ENCODE data around the gene TRIM42.

The TRIM42 gene

GRCh38 chr3:140677764-140678163 lies at the start of gene TRIM42:
TRIM42 (plus strand) TSS chr3:140678064; CDS start chr3:140678230, 166 bp downstream.
- H3K4me3 Mint-ChIP-seq: no peak within 1 kb of the TSS
- no peaks in the 10 kb centered on the region for H3K4me1 Mint-ChIP-seq
- no peak for ATAC-seq
- no peaks in the 10 kb centered on the region for H3K27me3 Mint-ChIP-seq
- H3K9me3 Mint-ChIP-seq: peaks cover 2 to 6% of the 10 kb centered on the region in 2 donors
- H3K27ac Mint-ChIP-seq: no peak within 1 kb of the TSS
- no peak for DNase-seq

- no peak for DNase-seq
- Mint-ChIP-seq H3K27me3 (no peaks in the 10 kb centered on the region), H3K4me3 (no peak overlapping the region), H3K4me1 (no peaks in the 10 kb centered on the region), H3K27ac (no peak overlapping the region), H3K9me3 (no peaks in the 10 kb centered on the region)
- ATAC-seq: no peak
These were observed 49.3 kb upstream of the TRIM42 start for GRCh38 chr3:140628606-140629005.

- ATAC-seq: no peak
- Mint-ChIP-seq H3K27me3 (no peaks in the 10 kb centered on the region), H3K4me1 (no peaks in the 10 kb centered on the region), H3K27ac (no peak overlapping the region), H3K4me3 (no peak overlapping the region), H3K9me3 (no peaks in the 10 kb centered on the region)
- DNase-seq: no peak
These were observed 48.3 kb upstream of the TRIM42 start for GRCh38 chr3:140629357-140630137.

- H3K9me3 Mint-ChIP-seq: no peaks in the 10 kb centered on the region
These were observed 47.5 kb upstream of the TRIM42 start for GRCh38 chr3:140630366-140630765.

GRCh38 chr3:140630866-140631265 lies 47.0 kb upstream of the TRIM42 start:
- H3K9me3 Mint-ChIP-seq: no peaks in the 10 kb centered on the region
- no peak overlapping the region for H3K27ac Mint-ChIP-seq
- H3K4me1 Mint-ChIP-seq: no peaks in the 10 kb centered on the region
- H3K4me3 Mint-ChIP-seq: no peak overlapping the region
- no peak for DNase-seq
- no peaks in the 10 kb centered on the region for H3K27me3 Mint-ChIP-seq
- ATAC-seq: no peak

More at GRCh38 chr3:140630366-140630765, 47.5 kb upstream of the TRIM42 start:
- no peak for DNase-seq
- Mint-ChIP-seq H3K4me3 (no peak overlapping the region), H3K27ac (no peak overlapping the region), H3K4me1 (no peaks in the 10 kb centered on the region), H3K27me3 (no peaks in the 10 kb centered on the region)
- ATAC-seq: no peak

- no peak for DNase-seq
- H3K9me3 Mint-ChIP-seq: no peaks in the 10 kb centered on the region
- H3K27me3 Mint-ChIP-seq: peaks cover 8% of the 10 kb centered on the region
- H3K4me1 Mint-ChIP-seq: no peaks in the 10 kb centered on the region
- no peak overlapping the region for H3K4me3 Mint-ChIP-seq
- H3K27ac Mint-ChIP-seq: no peak overlapping the region
- no peak for ATAC-seq
These were observed 42.6 kb upstream of the TRIM42 start for GRCh38 chr3:140635276-140635675.

GRCh38 chr3:140636406-140637138 lies 41.3 kb upstream of the TRIM42 start:
- Mint-ChIP-seq H3K27me3 (peaks cover 14% of the 10 kb centered on the region), H3K4me1 (no peaks in the 10 kb centered on the region)

GRCh38 chr3:140651287-140651686 lies 26.6 kb upstream of the TRIM42 start:
- peaks cover 27% of the 10 kb centered on the region for H3K27me3 Mint-ChIP-seq
- ATAC-seq (no peak), DNase-seq (no peak)
- no peaks in the 10 kb centered on the region for H3K4me1 Mint-ChIP-seq
- H3K9me3 Mint-ChIP-seq: peaks cover 6 to 17% of the 10 kb centered on the region in 2 donors
- no peak overlapping the region for H3K27ac Mint-ChIP-seq
- H3K4me3 Mint-ChIP-seq: no peak overlapping the region

More at GRCh38 chr3:140636406-140637138, 41.3 kb upstream of the TRIM42 start:
- Mint-ChIP-seq H3K4me3 (no peak overlapping the region), H3K9me3 (no peaks in the 10 kb centered on the region), H3K27ac (no peak overlapping the region)
- no peak for ATAC-seq
- no peak for DNase-seq

- ATAC-seq: no peak
- H3K27ac Mint-ChIP-seq: no peak overlapping the region
- no peak overlapping the region for H3K4me3 Mint-ChIP-seq
- no peak for DNase-seq
- no peaks in the 10 kb centered on the region for H3K4me1 Mint-ChIP-seq
- peaks cover 6 to 10% of the 10 kb centered on the region in 2 donors for H3K9me3 Mint-ChIP-seq
- H3K27me3 Mint-ChIP-seq: peaks cover 36% of the 10 kb centered on the region
These were observed 22.2 kb upstream of the TRIM42 start for GRCh38 chr3:140655678-140656077.

- ATAC-seq (no peak), DNase-seq (no peak)
- no peak overlapping the region for H3K4me3 Mint-ChIP-seq
- peaks cover 7 to 13% of the 10 kb centered on the region in 2 donors for H3K9me3 Mint-ChIP-seq
- H3K27ac Mint-ChIP-seq: no peak overlapping the region
- H3K4me1 Mint-ChIP-seq: no peaks in the 10 kb centered on the region
- H3K27me3 Mint-ChIP-seq: no peaks in the 10 kb centered on the region
These were observed 13.8 kb upstream of the TRIM42 start for GRCh38 chr3:140664111-140664510.

GRCh38 chr3:140682586-140682985 lies 4.7 kb downstream of the TRIM42 start:
- DNase-seq: no peak
- H3K27me3 Mint-ChIP-seq: no peaks in the 10 kb centered on the region
- H3K4me1 Mint-ChIP-seq: no peaks in the 10 kb centered on the region
- no peak for ATAC-seq
- no peak overlapping the region for H3K4me3 Mint-ChIP-seq
- H3K27ac Mint-ChIP-seq: no peak overlapping the region
- peaks cover 0 to 7% of the 10 kb centered on the region in 2 donors for H3K9me3 Mint-ChIP-seq

- Mint-ChIP-seq H3K9me3 (peaks cover 0 to 7% of the 10 kb centered on the region in 2 donors), H3K4me1 (no peaks in the 10 kb centered on the region), H3K27ac (no peak overlapping the region), H3K4me3 (no peak overlapping the region), H3K27me3 (no peaks in the 10 kb centered on the region)
- no peak for DNase-seq
- no peak for ATAC-seq
These were observed 8.3 kb downstream of the TRIM42 start for GRCh38 chr3:140686128-140686527.

GRCh38 chr3:140686948-140687347 lies 9.1 kb downstream of the TRIM42 start:
- Mint-ChIP-seq H3K27ac (no peak overlapping the region), H3K27me3 (no peaks in the 10 kb centered on the region), H3K4me3 (no peak overlapping the region), H3K4me1 (no peaks in the 10 kb centered on the region), H3K9me3 (peaks cover 0 to 7% of the 10 kb centered on the region in 2 donors)
- no peak for ATAC-seq
- no peak for DNase-seq

GRCh38 chr3:140695361-140696061 lies 17.6 kb downstream of the TRIM42 start:
- H3K4me1 Mint-ChIP-seq: no peaks in the 10 kb centered on the region

GRCh38 chr3:140699516-140700231 lies 21.8 kb downstream of the TRIM42 start:
- H3K27ac Mint-ChIP-seq: no peak overlapping the region
- H3K27me3 Mint-ChIP-seq: no peaks in the 10 kb centered on the region
- no peaks in the 10 kb centered on the region for H3K4me1 Mint-ChIP-seq
- DNase-seq: no peak
- H3K4me3 Mint-ChIP-seq: no peak overlapping the region
- no peaks in the 10 kb centered on the region for H3K9me3 Mint-ChIP-seq
- ATAC-seq: no peak

More at GRCh38 chr3:140695361-140696061, 17.6 kb downstream of the TRIM42 start:
- DNase-seq (no peak), ATAC-seq (no peak)
- Mint-ChIP-seq H3K27me3 (no peaks in the 10 kb centered on the region), H3K9me3 (no peaks in the 10 kb centered on the region), H3K27ac (no peak overlapping the region), H3K4me3 (no peak overlapping the region)

All from stimulated activated naive CD8-positive, alpha-beta T cell treated with anti-CD3 and anti-CD28 coated beads, Interleukin-15, amount 100 ng/mL, for 72 hours (primary cell).